Astrocyte of the cerebellum (primary cell): ENCODE results near the gene RPL13A.
"Not testable (repeated sequence)": the region's sequence is repeated elsewhere in the genome, so short reads cannot be mapped to it uniquely, and the experiment has no call there.

Experiments used
- DNase-seq: peaks from one replicate; pipeline ENCODE4 v3.0.0-alpha.2; 2011; ENCODE audit warnings: low read depth
- H3K4me3 ChIP-seq: 2 replicates; pipeline ENCODE4 v1.5.1; 2011; ENCODE audit warnings: mild to moderate bottlenecking, low read depth, low read length, moderate library complexity
- in situ Hi-C: cut with HindIII; loops from 2 replicates; pipeline ENCODE4 v1.10.0; 2017; ENCODE audit warnings: low sequenced_read_pairs
- TF ChIP-seq, protein P1 (sequence below): IDR thresholded peaks from 2 replicates; pipeline ENCODE4 v1.5.1; 2012; ENCODE audit warnings: low read length, low read depth, moderate library complexity, mild to moderate bottlenecking; ENCODE audit errors: missing control alignments

Gene RPL13A

DNA sequence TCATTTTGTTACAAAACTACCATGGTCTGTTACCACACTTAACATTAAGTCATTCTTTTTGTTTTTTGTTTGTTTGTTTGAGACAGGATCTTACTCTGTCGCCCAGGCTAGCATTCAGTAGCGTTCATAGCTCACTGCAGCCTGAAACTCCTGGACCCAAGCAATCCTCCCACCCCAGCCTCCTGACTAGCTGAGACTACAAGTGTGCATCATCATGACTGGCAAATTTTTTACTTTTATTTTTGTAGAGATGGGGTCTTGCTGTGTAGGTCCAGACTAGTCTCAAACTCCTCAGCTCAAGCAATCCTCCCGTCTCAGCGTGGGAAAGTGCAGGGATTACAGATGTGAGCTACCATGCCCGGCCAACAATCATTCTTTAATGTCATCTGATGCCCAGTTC, 31.1 kb upstream of the RPL13A start:
- TF ChIP-seq, protein P1, sequence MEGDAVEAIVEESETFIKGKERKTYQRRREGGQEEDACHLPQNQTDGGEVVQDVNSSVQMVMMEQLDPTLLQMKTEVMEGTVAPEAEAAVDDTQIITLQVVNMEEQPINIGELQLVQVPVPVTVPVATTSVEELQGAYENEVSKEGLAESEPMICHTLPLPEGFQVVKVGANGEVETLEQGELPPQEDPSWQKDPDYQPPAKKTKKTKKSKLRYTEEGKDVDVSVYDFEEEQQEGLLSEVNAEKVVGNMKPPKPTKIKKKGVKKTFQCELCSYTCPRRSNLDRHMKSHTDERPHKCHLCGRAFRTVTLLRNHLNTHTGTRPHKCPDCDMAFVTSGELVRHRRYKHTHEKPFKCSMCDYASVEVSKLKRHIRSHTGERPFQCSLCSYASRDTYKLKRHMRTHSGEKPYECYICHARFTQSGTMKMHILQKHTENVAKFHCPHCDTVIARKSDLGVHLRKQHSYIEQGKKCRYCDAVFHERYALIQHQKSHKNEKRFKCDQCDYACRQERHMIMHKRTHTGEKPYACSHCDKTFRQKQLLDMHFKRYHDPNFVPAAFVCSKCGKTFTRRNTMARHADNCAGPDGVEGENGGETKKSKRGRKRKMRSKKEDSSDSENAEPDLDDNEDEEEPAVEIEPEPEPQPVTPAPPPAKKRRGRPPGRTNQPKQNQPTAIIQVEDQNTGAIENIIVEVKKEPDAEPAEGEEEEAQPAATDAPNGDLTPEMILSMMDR = no peak
- in situ Hi-C loops = no loop called here
- no peak for DNase-seq
- no peak overlapping the region for H3K4me3 ChIP-seq

DNA sequence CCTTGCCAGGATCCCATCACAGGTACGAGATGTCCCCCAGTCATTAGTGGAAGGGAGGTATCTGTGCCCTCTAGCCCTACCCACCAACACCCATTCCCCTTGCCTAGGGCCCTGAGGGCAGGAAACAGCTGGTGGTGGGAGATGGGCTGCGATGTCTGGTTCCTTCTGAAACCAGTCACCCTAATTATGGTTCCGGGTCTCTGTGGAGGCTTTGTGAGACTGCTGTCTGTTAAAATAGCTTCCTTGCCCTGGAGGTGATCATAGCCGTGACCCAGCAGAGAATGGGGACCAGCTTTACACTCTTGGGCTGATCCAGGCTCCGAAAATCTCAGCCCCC, 28.9 kb upstream of the RPL13A start:
- in situ Hi-C loops = no loop called here
- TF ChIP-seq, protein P1 = no peak
- H3K4me3 ChIP-seq = no peak overlapping the region
- DNase-seq = no peak

DNA sequence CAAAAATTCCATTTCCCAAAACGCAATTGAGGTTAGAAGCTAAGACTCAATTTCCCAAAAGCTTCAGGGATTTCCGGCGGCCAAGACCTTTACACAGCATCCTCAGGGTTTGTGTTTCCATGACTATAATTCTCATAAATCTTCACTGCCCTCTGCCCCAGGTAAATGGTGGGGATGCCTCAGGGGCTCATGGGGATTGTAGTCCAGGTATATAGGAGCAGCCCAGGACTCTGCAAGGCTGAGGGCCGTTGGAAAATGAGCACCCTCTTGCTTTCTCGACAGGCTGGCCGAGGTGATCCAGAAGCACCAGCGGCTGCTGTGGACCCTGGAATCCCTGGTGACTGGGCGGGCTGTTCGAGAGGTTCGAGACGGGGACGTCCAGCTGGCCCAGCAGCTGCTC, 28.0 kb upstream of the RPL13A start:
- no peak for DNase-seq
- no peak overlapping the region for H3K4me3 ChIP-seq
- in situ Hi-C loops = no loop called here
- TF ChIP-seq, protein P1 = no peak

DNA sequence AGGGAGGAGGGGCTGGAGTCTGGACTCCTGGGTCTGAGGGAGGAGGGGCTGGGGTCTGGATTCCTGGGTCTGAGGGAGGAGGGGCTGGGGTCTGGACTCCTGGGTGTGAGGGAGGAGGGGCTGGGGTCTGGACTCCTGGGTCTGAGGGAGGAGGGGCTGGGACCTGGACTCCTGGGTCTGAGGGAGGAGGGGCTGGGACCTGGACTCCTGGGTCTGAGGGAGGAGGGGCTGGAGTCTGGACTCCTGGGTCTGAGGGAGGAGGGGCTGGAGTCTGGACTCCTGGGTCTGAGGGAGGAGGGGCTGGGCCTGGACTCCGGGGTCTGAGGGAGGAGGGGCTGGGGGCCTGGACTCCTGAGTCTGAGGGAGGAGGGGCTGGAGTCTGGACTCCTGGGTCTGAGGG, 26.3 kb upstream of the RPL13A start:
- in situ Hi-C loops, DNase-seq, H3K4me3 ChIP-seq: not testable (repeated sequence)

DNA sequence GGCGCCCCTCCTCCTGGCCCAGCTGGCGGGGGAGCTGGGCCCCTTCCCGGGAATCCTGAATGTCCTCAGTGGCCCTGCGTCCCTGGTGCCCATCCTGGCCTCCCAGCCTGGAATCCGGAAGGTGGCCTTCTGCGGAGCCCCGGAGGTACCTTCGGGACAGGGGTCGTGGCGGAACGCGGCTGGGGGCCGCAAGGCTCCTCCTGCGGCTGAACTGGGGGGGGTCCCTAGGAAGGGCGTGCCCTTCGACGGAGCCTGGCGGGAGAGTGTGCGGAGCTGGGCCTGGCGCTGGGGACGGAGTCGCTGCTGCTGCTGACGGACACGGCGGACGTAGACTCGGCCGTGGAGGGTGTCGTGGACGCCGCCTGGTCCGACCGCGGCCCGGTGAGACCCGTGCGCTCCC, 25.8 kb upstream of the RPL13A start:
- TF ChIP-seq, protein P1 = no peak
- no peak overlapping the region for H3K4me3 ChIP-seq
- DNase-seq = no peak
- in situ Hi-C loops = no loop called here

DNA sequence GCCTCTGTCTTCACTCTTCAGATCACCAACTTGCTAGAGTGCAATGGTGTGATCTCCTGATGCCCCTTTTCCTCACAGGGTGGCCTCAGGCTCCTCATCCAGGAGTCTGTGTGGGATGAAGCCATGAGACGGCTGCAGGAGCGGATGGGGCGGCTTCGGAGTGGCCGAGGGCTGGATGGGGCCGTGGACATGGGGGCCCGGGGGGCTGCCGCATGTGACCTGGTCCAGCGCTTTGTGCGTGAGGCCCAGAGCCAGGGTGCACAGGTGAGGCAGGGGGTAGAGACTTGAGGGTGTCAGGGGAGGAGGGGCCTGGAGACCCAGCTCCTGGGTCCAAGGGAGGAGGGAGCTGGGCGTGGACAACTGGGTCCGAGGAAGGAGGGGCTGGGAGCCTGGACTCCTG, 24.9 kb upstream of the RPL13A start:
- no peak for DNase-seq
- in situ Hi-C loops = no loop called here
- TF ChIP-seq, protein P1 = no peak
- no peak overlapping the region for H3K4me3 ChIP-seq

DNA sequence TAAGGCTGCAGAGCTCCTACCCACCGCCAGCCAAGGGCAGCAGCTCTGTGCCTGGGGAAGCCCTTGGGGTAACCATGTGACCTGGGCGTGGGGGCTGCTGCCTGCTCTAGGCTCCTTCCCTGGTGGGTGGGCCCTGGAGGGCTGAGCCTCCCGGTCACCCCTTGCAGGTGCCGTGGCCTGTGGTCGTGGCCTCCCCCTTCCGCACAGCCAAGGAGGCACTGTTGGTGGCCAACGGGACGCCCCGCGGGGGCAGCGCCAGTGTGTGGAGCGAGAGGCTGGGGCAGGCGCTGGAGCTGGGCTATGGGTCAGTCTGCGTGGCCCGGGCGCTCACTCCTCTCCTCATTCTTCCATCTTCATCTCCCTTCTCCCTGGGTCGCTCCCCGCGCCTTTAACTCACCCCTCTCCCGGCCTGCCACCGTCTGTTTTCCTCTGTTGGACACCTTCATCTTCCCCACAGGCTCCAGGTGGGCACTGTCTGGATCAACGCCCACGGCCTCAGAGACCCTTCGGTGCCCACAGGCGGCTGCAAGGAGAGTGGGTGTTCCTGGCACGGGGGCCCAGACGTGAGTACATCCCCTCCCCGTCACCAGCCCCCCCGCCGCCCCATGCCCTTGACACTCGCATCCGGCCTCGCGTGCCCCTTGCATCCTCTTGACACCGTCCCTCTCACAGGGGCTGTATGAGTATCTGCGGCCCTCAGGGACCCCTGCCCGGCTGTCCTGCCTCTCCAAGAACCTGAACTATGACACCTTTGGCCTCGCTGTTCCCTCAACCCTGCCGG, 23.3 kb upstream of the RPL13A start:
- no peak overlapping the region for H3K4me3 ChIP-seq
- in situ Hi-C loops = no loop called here
- no peak for DNase-seq
- TF ChIP-seq, protein P1 = no peak
